Subcutaneous adipose tissue (tissue), 4 donors: ENCODE measurements around the gene CCL4. TPM values are rescaled to one million over a fixed set of nuclear protein-coding genes. Genes with fewer than 3 reads are reported as not detected.

Experiments used
- CTCF ChIP-seq: fragments of 450-650 bp; IDR thresholded peaks from one replicate; pipeline ENCODE4 v1.5.1; 2016; ENCODE audit warnings: low read depth, mild to moderate bottlenecking, control low read depth, antibody characterized with exemption, moderate library complexity
- total RNA-seq, 4 donors: library from RNA; depleted of rRNA; stranded (reverse); fragments of >200 nt; gene quantifications; one replicate each; pipeline ENCODE4 v1.1.0, GENCODE V29; 2016

CCL4 gene
- total RNA-seq, 4 donors from 2014 or later, result 2.2 to 4.2 (median 3.1) TPM; not detected in 1

- TF ChIP-seq CTCF, result no peak
Observed at GRCh38 chr17:36127199-36127893, 23.7 kb downstream of the CCL4 start.

GRCh38 chr17:36127911-36128310, 24.3 kb downstream of the CCL4 start:
- no peak for TF ChIP-seq CTCF

GRCh38 chr17:36128411-36128978, 24.9 kb downstream of the CCL4 start:
- no peak for TF ChIP-seq CTCF

- no peak for TF ChIP-seq CTCF
Observed at GRCh38 chr17:36129616-36130015, 26.0 kb downstream of the CCL4 start.

GRCh38 chr17:36130346-36130745, 26.7 kb downstream of the CCL4 start:
- no peak for TF ChIP-seq CTCF

- no peak for TF ChIP-seq CTCF
Observed at GRCh38 chr17:36131421-36131820, 27.8 kb downstream of the CCL4 start.

GRCh38 chr17:36131931-36132330, 28.3 kb downstream of the CCL4 start:
- no peak for TF ChIP-seq CTCF
